Measurements from ENCODE around the gene PRR14. TPM values are rescaled to one million over a fixed set of nuclear protein-coding genes. Genes with fewer than 3 reads are reported as not detected.

Gene PRR14
- total RNA-seq, 4 donors from 2014 or later = 16.0 to 46.0 (median 22.1) TPM

DNA sequence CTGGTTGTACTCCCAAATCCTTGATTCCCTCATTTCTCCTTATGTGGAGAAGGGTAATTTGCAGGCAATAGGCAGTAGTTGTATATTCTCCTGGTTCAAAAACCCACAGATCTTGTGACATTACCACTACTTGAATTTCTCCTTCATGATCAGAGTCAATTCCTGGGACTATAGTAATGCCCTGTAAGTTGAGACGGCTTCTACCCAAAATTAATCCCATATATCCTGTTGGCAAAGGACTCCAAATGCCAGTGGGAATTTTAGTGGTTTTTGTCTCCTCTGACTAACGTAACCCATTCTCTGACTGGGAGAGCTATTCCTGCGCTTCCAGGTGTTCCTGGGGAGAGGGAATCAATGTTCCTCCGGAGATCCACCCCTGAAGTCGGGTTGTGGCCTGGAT lies 29.0 kb upstream of the PRR14 start:
- TF ChIP-seq, protein P1, sequence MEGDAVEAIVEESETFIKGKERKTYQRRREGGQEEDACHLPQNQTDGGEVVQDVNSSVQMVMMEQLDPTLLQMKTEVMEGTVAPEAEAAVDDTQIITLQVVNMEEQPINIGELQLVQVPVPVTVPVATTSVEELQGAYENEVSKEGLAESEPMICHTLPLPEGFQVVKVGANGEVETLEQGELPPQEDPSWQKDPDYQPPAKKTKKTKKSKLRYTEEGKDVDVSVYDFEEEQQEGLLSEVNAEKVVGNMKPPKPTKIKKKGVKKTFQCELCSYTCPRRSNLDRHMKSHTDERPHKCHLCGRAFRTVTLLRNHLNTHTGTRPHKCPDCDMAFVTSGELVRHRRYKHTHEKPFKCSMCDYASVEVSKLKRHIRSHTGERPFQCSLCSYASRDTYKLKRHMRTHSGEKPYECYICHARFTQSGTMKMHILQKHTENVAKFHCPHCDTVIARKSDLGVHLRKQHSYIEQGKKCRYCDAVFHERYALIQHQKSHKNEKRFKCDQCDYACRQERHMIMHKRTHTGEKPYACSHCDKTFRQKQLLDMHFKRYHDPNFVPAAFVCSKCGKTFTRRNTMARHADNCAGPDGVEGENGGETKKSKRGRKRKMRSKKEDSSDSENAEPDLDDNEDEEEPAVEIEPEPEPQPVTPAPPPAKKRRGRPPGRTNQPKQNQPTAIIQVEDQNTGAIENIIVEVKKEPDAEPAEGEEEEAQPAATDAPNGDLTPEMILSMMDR (IDR thresholded peaks at IDR 0.05; ENCODE audit: low read depth) = no peak

GRCh38 chr16:30622455-30623032 lies 28.2 kb upstream of the PRR14 start:
- TF ChIP-seq, protein P1 (IDR thresholded peaks at IDR 0.05; ENCODE audit: low read depth) = no peak

- TF ChIP-seq, protein P1 (IDR thresholded peaks at IDR 0.05; ENCODE audit: low read depth) = no peak
These were observed 27.1 kb upstream of the PRR14 start for GRCh38 chr16:30623536-30624283.

GRCh38 chr16:30626236-30626635 lies 24.5 kb upstream of the PRR14 start:
- TF ChIP-seq, protein P1 (IDR thresholded peaks at IDR 0.05; ENCODE audit: low read depth) = no peak

- TF ChIP-seq, protein P1 (IDR thresholded peaks at IDR 0.05; ENCODE audit: low read depth) = no peak
These were observed 21.9 kb upstream of the PRR14 start for GRCh38 chr16:30628628-30629540.

DNA sequence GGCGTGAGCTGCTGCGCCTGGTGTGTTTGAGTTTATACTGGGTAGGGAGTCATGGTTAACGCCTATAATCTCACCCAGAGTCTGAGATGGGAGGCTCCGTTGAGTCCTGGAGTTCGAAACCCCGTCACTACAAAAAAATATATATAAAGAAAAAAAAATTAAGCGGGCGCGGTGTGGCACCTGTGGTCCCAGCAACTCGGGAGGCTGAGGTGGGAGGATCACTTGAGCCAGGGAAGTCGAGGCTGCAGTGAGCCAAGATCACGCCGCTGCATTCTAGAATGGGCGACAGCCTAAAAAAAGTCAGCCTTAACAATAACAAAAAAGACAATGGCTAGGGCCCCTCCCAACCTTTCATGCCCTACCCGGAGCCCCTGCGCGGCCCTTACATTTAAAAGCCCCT lies 17.2 kb upstream of the PRR14 start:
- TF ChIP-seq, protein P1 (IDR thresholded peaks at IDR 0.05; ENCODE audit: low read depth) = no peak

GRCh38 chr16:30636599-30636998 lies 14.2 kb upstream of the PRR14 start:
- TF ChIP-seq, protein P1 (IDR thresholded peaks at IDR 0.05; ENCODE audit: low read depth) = no peak
